Nephron (organoid): ENCODE results near the gene DHCR7.

Experiments used
- H3K27ac Mint-ChIP-seq, 3 experiments: 2 replicates each; pipeline ENCODE4 v1.8.0; 2020; ENCODE audit warnings: mixed read lengths in 3 of 3, mild to moderate bottlenecking in 2 of 3, moderate library complexity in 1 of 3
- H3K27me3 Mint-ChIP-seq: 2 replicates; pipeline ENCODE4 v1.8.0; 2021; ENCODE audit warnings: low read depth, mild to moderate bottlenecking, moderate library complexity, mixed read lengths
- H3K36me3 Mint-ChIP-seq: 2 replicates; pipeline ENCODE4 v1.8.0; 2020; ENCODE audit warnings: low read depth, mixed read lengths
- H3K4me1 Mint-ChIP-seq: 2 replicates; pipeline ENCODE4 v1.8.0; 2020; ENCODE audit warnings: mixed read lengths
- H3K4me3 Mint-ChIP-seq, 3 experiments: 2 replicates each; pipeline ENCODE4 v1.8.0; 2020; ENCODE audit warnings: mild to moderate bottlenecking in 3 of 3, mixed read lengths in 3 of 3, moderate library complexity in 2 of 3
- H3K9me3 Mint-ChIP-seq: 2 replicates; pipeline ENCODE4 v1.8.0; 2020; ENCODE audit warnings: mixed read lengths
- CTCF ChIP-seq, 3 experiments: fragments of 200-600 bp; sonication (generic); IDR thresholded peaks; one replicate each; pipeline ENCODE4 v1.5.0; 2021; ENCODE audit warnings: antibody characterized with exemption in 3 of 3; ENCODE audit not compliant: unreplicated experiment in 3 of 3

Gene DHCR7

DNA sequence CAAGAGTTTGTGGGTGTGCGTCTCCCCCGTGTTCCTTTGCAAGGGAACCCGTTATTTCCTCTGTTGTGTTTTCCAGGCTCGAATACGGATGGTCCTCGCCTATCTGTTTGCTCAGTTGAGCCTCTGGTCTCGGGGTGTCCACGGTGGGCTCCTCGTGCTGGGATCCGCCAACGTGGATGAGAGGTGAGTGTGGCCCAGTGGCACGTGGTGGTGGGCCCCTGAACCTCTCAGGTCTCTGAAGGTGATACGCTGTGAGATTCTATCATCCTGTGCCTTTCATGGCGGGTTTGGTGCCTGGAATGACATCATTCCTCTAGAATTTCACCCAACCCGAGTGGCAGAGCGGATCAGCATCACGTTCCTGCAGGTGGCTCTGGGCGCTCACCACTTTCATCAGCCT is 37.3 kb upstream of the DHCR7 start:
- TF ChIP-seq CTCF (IDR thresholded peaks at IDR 0.05; ENCODE audit: unreplicated experiment in 3 of 3) = no peak
- H3K4me1 Mint-ChIP-seq = peaks cover 20% of the 10 kb centered on the region
- no peaks in the 10 kb centered on the region for H3K27me3 Mint-ChIP-seq
- peaks cover 61% of the 10 kb centered on the region for H3K36me3 Mint-ChIP-seq
- no peak overlapping the region for H3K27ac Mint-ChIP-seq
- H3K4me3 Mint-ChIP-seq = no peak overlapping the region
- no peaks in the 10 kb centered on the region for H3K9me3 Mint-ChIP-seq

DNA sequence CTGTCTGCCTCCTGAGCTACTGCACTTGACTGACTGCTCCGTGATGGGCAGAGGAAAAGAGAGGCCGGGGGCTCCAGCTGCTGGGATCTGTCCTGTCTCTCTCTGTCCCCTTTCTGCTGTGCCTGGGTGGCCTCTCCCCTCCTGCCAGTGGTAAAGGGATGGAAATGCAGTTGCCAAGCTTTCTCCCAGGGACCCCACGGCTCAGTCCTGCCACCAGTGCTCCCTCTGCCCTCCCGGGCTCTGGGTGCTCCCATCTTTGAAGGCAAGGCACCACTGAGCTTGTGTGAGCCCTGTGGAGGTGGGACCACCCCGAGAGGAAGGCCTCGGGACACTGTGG is 36.8 kb upstream of the DHCR7 start:
- H3K27me3 Mint-ChIP-seq = no peaks in the 10 kb centered on the region
- H3K4me1 Mint-ChIP-seq = peaks cover 20% of the 10 kb centered on the region
- no peak for TF ChIP-seq CTCF (IDR thresholded peaks at IDR 0.05; ENCODE audit: unreplicated experiment in 3 of 3)
- H3K36me3 Mint-ChIP-seq = peaks cover 63% of the 10 kb centered on the region
- no peaks in the 10 kb centered on the region for H3K9me3 Mint-ChIP-seq
- H3K4me3 Mint-ChIP-seq = no peak overlapping the region
- H3K27ac Mint-ChIP-seq = no peak overlapping the region

DNA sequence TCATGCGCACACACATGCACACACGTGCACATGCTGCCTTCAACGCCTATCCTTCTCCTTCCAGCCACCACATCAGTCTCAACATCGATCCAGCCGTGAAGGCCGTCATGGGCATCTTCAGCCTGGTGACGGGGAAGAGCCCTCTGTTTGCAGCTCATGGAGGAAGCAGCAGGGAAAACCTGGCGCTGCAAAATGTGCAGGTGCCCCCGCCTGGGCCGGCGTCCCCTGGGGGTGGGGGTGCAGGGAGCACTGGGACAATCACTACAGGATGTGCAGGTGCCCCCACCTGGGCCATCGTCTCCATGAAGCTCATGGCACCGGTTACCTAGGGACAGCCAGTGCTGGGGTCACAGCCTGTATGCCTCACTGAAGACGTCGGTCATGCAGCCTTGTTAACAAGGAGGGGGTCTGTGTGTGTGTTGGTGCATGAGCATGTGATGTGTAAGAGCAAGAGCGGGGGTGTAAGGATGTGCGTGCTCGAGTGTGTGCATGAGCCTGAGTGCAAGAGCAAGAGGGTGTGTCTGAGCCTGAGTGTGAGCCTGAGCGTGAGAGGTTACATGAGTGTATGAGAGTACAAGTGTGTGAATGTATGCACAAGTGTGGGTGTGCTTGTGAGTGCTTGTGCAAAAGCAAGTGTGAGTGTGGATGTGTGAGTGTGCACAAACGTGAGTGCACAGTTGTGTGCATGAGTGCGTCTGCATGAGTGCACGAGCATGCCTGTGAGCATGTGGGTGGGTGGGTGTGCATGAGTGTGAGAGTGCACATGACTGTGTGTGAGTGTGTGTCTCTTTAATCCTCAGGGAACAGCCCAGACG is 36.3 kb upstream of the DHCR7 start:
- no peak for TF ChIP-seq CTCF (IDR thresholded peaks at IDR 0.05; ENCODE audit: unreplicated experiment in 3 of 3)
- Mint-ChIP-seq H3K4me3 (no peak overlapping the region), H3K27me3 (no peaks in the 10 kb centered on the region), H3K27ac (no peak overlapping the region), H3K36me3 (peaks cover 67% of the 10 kb centered on the region), H3K4me1 (peaks cover 18% of the 10 kb centered on the region), H3K9me3 (no peaks in the 10 kb centered on the region)

DNA sequence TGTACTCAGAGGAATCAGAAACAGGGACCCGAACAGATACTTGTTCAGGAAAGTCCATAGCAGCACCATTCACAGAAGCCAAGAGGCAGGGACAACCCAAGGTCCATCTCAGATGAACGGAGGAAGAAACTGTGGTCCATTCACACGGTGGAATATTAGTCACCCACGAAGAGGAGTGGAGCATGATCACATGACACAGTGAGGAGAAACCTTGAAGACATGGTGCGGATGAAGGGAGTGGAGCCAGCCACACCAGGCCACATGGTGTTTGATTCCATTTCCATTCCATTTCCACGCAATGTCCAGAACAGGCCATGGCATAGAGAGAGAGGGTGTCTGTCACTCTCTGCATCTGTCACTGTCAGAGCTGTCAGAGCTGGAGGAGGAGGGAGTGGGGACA is 35.5 kb upstream of the DHCR7 start:
- Mint-ChIP-seq H3K4me3 (no peak overlapping the region), H3K36me3 (peaks cover 62% of the 10 kb centered on the region), H3K27me3 (no peaks in the 10 kb centered on the region), H3K4me1 (peaks cover 11% of the 10 kb centered on the region), H3K27ac (no peak overlapping the region), H3K9me3 (no peaks in the 10 kb centered on the region)
- TF ChIP-seq CTCF (IDR thresholded peaks at IDR 0.05; ENCODE audit: unreplicated experiment in 3 of 3) = no peak

- H3K36me3 Mint-ChIP-seq = peaks cover 61% of the 10 kb centered on the region
- no peak overlapping the region for H3K27ac Mint-ChIP-seq
- H3K27me3 Mint-ChIP-seq = no peaks in the 10 kb centered on the region
- no peaks in the 10 kb centered on the region for H3K9me3 Mint-ChIP-seq
- H3K4me1 Mint-ChIP-seq = peaks cover 2% of the 10 kb centered on the region
- no peak for TF ChIP-seq CTCF (IDR thresholded peaks at IDR 0.05; ENCODE audit: unreplicated experiment in 3 of 3)
- H3K4me3 Mint-ChIP-seq = no peak overlapping the region
Measured at GRCh38 chr11:71482746-71483364, 34.7 kb upstream of the DHCR7 start.

DNA sequence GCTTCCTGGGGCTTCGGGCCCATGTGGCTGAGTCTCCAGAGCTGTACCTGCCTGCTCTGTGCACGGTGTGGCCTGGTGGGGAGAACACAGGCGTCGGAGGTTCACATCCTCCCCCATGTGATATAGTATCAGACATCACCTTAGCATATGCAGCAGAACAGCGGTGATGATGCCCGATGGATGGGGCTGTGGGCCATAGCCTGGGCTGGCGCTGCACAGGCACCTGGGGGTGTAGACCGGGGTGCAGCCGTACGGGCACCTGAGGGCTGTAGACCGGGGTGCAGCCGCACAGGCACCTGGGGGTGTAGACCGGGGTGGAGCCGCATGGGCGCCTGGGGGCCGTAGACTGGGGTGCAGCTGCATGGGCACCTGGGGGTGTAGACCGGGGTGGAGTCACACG is 34.0 kb upstream of the DHCR7 start:
- no peak overlapping the region for H3K27ac Mint-ChIP-seq
- no peaks in the 10 kb centered on the region for H3K4me1 Mint-ChIP-seq

More for the DNA sequence above, 34.0 kb upstream of the DHCR7 start:
- no peak overlapping the region for H3K4me3 Mint-ChIP-seq
- no peaks in the 10 kb centered on the region for H3K9me3 Mint-ChIP-seq
- H3K27me3 Mint-ChIP-seq = no peaks in the 10 kb centered on the region
- peaks cover 62% of the 10 kb centered on the region for H3K36me3 Mint-ChIP-seq
- TF ChIP-seq CTCF (IDR thresholded peaks at IDR 0.05; ENCODE audit: unreplicated experiment in 3 of 3) = no peak
